NCI-H2171 treated with DMSO at 0.1 percent for 48 hours (cell line): Measurements from ENCODE around the gene SENP6.
A peak's percentile ranks its signal among the peaks of the same experiment; 100 is the strongest.
"Not testable (repeated sequence)": the region's sequence is repeated elsewhere in the genome, so short reads cannot be mapped to it uniquely, and the experiment has no call there.

Experiments used
- DNase-seq: peaks from one replicate; lab custom pipeline; 2025; lab: John Stamatoyannopoulos, UW

SENP6 gene

DNA sequence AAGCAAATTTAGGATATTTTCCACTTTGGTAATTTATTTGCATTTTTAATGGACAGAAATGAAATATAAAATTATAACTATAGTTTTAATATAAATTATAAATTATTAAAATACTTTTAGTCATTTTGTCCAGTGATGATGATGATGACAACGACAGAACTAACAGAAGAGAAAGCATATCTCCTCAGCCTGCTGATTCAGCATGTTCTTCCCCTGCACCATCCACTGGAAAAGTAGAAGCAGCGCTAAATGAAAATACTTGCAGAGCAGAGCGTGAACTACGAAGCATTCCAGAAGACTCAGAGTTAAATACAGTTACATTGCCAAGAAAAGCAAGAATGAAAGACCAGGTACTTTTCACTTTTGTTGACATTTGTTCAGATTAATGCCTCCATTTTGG, 64.9 kb downstream of the SENP6 start:
- no peak for DNase-seq

- no peak for DNase-seq
These were observed 72.2 kb downstream of the SENP6 start for GRCh38 chr6:75673884-75674283.

DNA sequence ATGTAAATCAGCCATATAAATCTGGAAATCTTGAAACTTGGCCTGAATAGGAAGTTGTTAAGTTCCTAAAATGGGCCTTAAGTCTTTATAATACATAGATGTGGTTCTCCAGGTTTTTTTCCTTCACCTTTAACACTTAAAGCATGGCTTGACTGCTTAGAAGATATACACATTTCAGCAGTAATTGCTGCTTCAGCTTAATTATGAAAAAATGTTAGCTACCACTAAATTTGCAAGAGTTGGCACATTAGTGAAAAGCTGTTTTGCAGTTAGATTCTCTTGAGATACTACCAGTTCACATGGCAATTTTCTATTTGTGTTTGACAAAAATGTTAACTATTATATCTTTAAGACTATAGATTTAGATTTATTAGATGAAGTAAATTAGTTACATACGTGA, 74.7 kb downstream of the SENP6 start:
- no peak for DNase-seq

DNA sequence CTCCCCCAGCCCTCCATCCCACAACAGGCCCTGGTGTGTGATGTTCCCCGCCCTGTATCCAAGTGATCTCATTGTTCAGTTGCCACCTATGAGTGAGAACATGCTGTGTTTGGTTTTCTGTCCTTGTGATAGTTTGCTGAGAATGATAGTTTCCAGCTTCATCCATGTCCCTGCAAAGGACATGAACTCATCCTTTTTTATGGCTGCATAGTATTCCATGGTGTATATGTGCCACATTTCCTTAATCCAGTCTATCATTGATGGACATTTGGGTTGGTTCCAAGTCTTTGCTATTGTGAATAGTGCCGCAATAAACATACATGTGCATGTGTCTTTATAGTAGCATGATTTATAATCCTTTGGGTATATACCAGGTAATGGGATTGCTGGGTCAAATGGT, 80.9 kb downstream of the SENP6 start:
- DNase-seq = not testable (repeated sequence)

- DNase-seq = not testable (repeated sequence)
These were observed 81.3 kb downstream of the SENP6 start for GRCh38 chr6:75683005-75683404.

GRCh38 chr6:75687535-75687934, 85.9 kb downstream of the SENP6 start:
- not testable (repeated sequence) for DNase-seq

DNA sequence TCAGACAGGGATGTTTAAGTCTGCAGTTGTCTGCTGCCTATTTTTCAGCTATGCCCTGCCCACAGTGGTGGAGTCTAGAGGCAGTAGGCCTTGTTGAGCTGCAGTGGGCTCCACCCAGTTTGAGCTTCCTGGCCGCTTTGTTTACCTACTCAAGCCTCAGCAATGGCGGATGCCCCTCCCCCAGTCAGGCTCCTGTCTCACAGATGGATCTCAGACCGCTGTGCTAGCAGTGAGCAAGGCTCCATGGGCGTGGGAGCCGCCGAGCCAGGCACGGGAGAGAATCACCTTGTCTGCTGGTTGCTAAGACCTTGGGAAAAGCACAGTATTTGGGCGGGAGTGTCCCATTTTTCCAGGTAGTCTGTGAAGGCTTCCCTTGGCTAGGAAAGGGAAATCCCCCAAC, 86.3 kb downstream of the SENP6 start:
- not testable (repeated sequence) for DNase-seq

GRCh38 chr6:75689576-75689975, 87.9 kb downstream of the SENP6 start:
- no peak for DNase-seq

GRCh38 chr6:75691012-75691411, 89.3 kb downstream of the SENP6 start:
- DNase-seq = no peak

DNA sequence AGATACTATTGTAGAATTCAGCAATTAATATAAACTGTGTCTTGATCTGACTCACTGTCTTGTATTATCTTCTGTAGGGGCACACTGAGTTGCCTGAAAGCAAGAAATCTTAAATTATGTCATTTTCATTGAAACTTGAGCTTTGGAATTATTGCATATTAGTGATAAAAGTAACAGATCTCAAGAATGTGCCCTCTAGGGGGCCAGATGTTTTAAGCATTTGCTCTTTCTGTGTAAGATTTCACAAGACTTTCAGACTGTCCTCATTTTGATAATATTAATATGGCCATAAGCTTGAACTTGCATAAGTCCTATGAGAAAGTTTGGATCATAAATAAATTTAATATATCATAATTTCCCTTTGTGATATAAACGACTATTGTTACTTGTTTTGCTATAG, 91.9 kb downstream of the SENP6 start:
- DNase-seq = no peak

- no peak for DNase-seq
These were observed 92.7 kb downstream of the SENP6 start for GRCh38 chr6:75694406-75694805.

GRCh38 chr6:75708334-75708733, 106.7 kb downstream of the SENP6 start:
- not testable (repeated sequence) for DNase-seq

- DNase-seq = no peak
These were observed 109.5 kb downstream of the SENP6 start for GRCh38 chr6:75711173-75711572.

DNA sequence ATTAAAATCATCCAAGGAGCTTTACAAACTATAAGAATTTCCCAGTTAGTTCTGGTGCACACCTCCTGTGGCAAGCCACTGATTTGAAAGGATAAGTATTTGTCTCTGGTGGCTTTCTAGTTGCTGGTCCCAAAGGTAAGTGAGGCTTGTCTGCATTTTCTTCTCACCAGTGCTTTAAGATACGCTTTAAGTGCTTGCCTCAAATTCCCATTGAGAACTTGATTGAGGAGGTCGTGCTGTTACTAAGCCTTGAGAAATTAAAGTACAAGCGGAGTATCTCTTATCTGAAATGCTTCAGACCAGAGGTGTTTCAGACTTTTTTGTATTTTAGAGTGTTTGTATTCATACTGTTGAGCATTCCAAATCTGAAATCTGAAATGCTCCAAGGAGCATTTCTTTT, 117.5 kb downstream of the SENP6 start:
- DNase-seq = no peak

DNA sequence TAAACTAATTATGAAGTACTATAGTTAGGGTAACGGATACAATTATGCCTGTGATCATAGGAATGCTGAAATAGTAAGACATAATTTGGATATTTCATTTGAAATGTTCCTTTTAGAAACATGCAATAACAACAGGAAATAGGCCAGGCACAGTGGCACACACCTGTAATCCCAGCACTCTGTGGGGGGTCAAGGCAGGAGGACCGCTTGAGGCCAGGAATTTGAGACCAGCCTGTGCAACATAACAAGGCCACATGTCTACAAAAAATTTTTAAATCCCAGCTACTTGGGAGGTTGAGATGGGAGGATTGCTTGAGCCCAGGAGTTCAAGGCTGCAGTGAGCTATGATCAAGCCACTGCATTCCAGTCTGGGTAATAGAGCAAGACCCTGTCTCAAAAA, 121.7 kb downstream of the SENP6 start:
- DNase-seq = no peak

- DNase-seq = no peak
These were observed 125.5 kb downstream of the SENP6 start for GRCh38 chr6:75727206-75727605.

DNA sequence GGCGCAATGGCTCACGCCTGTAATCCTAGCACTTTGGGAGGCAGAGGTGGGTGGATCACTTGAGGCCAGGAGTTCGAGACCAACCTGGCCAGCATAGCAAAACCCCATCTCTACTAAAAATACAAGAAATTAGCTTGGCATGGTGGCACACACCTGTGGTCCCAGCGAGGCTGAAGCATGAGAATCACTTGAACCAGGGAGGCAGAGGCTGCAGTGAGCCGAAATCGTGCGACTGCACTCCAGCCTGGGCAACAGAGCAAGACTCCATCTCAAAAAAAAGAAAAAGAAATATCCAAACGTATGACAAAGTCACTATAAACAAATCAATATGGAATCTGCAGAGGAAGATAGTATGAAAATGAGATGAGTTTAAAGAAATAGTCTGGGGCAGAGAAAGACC, 129.3 kb downstream of the SENP6 start:
- not testable (repeated sequence) for DNase-seq

GRCh38 chr6:75735491-75736186, 134.0 kb downstream of the SENP6 start:
- DNase-seq = no peak

- DNase-seq = peak; percentile 18
These were observed 142.3 kb downstream of the SENP6 start for GRCh38 chr6:75743971-75744370.

DNA sequence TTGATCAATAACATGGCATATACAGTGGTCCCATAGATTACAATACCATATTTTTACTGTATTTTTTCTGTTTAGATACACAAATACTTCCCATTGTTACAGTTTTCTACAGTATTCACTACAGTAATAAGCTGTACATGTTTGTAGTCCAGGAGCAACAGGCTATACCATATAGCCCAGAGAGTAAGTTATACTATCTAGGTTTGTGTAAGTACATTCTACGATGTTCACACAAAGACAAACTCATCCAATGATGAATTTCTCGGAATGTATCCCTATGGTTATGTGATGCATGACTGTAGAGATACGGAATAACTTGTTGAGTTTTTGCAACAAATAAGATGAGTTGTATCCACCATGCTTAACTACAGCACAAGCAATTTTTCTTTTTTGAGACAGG, 143.7 kb downstream of the SENP6 start:
- no peak for DNase-seq

DNA sequence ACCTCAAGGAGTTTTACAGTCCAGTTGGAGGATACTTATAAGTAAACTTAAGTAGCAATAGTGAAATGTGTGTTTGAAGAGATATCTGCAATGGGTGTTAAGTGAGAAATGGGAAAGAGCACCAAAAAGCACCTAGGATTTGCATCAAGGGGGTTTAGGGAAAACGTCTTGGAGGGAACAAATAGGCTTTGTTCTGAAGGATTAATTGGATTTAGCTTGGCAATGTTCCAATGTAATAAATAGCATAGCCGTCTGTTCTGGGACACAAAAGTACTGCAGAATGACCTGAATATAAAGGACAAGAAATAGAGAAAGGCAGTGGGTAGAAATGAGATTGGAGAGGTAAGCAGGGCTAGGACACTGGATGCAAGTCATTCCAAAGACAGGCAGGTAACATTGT, 144.5 kb downstream of the SENP6 start:
- DNase-seq = peak; percentile 40

GRCh38 chr6:75747152-75747992, 145.7 kb downstream of the SENP6 start:
- DNase-seq = no peak

- no peak for DNase-seq
These were observed 146.5 kb downstream of the SENP6 start for GRCh38 chr6:75748003-75748742.
